Parathyroid adenoma (tissue), 2 donors: Measurements from ENCODE around the gene SH2D7.

ENCODE experiments used
- H2AFZ ChIP-seq: fragments of 300-600 bp; sonication (generic); one replicate; pipeline ENCODE4 v1.7.0; 2017; ENCODE audit warnings: antibody characterized with exemption, mild to moderate bottlenecking
- H3K27ac ChIP-seq: fragments of 300-600 bp; sonication (generic); one replicate; pipeline ENCODE4 v1.7.0; 2017
- H3K27me3 ChIP-seq: fragments of 300-600 bp; sonication (generic); one replicate; pipeline ENCODE4 v1.7.0; 2017; ENCODE audit warnings: low read length; ENCODE audit not compliant: control insufficient read depth, insufficient read depth
- H3K36me3 ChIP-seq: fragments of 300-600 bp; sonication (generic); one replicate; pipeline ENCODE4 v1.7.0; 2017; ENCODE audit warnings: low read length; ENCODE audit not compliant: control insufficient read depth, insufficient read depth
- H3K4me1 ChIP-seq: fragments of 300-600 bp; sonication (generic); one replicate; pipeline ENCODE4 v1.7.0; 2017; ENCODE audit warnings: control low read depth
- H3K4me2 ChIP-seq: fragments of 300-600 bp; sonication (generic); one replicate; pipeline ENCODE4 v1.7.0; 2017; ENCODE audit warnings: low read length
- H3K4me3 ChIP-seq: fragments of 300-600 bp; sonication (generic); one replicate; pipeline ENCODE4 v1.7.0; 2017; ENCODE audit warnings: low read depth, low read length
- H3K79me2 ChIP-seq: fragments of 300-600 bp; sonication (generic); one replicate; pipeline ENCODE4 v1.7.0; 2017; ENCODE audit warnings: control low read depth
- H3K9ac ChIP-seq: fragments of 300-600 bp; sonication (generic); one replicate; pipeline ENCODE4 v1.7.0; 2017; ENCODE audit warnings: mild to moderate bottlenecking
- H3K9me3 ChIP-seq: fragments of 300-600 bp; sonication (generic); one replicate; pipeline ENCODE4 v1.7.0; 2017; ENCODE audit warnings: low read length; ENCODE audit not compliant: control insufficient read depth
- CTCF ChIP-seq: fragments of 300-600 bp; sonication (generic); IDR thresholded peaks from one replicate; pipeline ENCODE4 v1.7.0; 2017; ENCODE audit warnings: antibody characterized with exemption, mild to moderate bottlenecking
- donor health status: primary hyperparathyroidism.

SH2D7 gene

GRCh38 chr15:78112551-78112950 is 20.2 kb downstream of the SH2D7 start:
- Histone ChIP-seq H3K4me3 (no peak overlapping the region), H3K4me1 (no peaks in the 10 kb centered on the region), H2AFZ (no peak overlapping the region), H3K4me2 (no peak overlapping the region), H3K9ac (no peak overlapping the region), H3K36me3 (no peaks in the 10 kb centered on the region), H3K79me2 (no peaks in the 10 kb centered on the region), H3K27ac (no peak overlapping the region), H3K9me3 (no peaks in the 10 kb centered on the region), H3K27me3 (no peaks in the 10 kb centered on the region)
- TF ChIP-seq CTCF = no peak

- Histone ChIP-seq H3K79me2 (no peaks in the 10 kb centered on the region), H3K4me1 (no peaks in the 10 kb centered on the region), H2AFZ (no peak overlapping the region), H3K4me3 (no peak overlapping the region), H3K4me2 (no peak overlapping the region), H3K9me3 (no peaks in the 10 kb centered on the region), H3K36me3 (no peaks in the 10 kb centered on the region), H3K9ac (no peak overlapping the region), H3K27me3 (no peaks in the 10 kb centered on the region), H3K27ac (no peak overlapping the region)
- no peak for TF ChIP-seq CTCF
These were observed 28.2 kb downstream of the SH2D7 start for GRCh38 chr15:78120523-78120922.

- TF ChIP-seq CTCF = no peak
- no peaks in the 10 kb centered on the region for H3K27me3 ChIP-seq
- no peak overlapping the region for H3K9ac ChIP-seq
- no peaks in the 10 kb centered on the region for H3K36me3 ChIP-seq
- H3K4me1 ChIP-seq = no peaks in the 10 kb centered on the region
- no peaks in the 10 kb centered on the region for H3K9me3 ChIP-seq
- no peaks in the 10 kb centered on the region for H3K79me2 ChIP-seq
- no peak overlapping the region for H3K4me3 ChIP-seq
- no peak overlapping the region for H2AFZ ChIP-seq
- no peak overlapping the region for H3K27ac ChIP-seq
- H3K4me2 ChIP-seq = no peak overlapping the region
These were observed 32.9 kb downstream of the SH2D7 start for GRCh38 chr15:78125267-78125666.

GRCh38 chr15:78127882-78128281 is 35.5 kb downstream of the SH2D7 start:
- no peak for TF ChIP-seq CTCF
- H3K36me3 ChIP-seq = no peaks in the 10 kb centered on the region
- no peaks in the 10 kb centered on the region for H3K79me2 ChIP-seq
- H3K27me3 ChIP-seq = no peaks in the 10 kb centered on the region
- no peak overlapping the region for H3K9ac ChIP-seq
- no peaks in the 10 kb centered on the region for H3K4me1 ChIP-seq
- H2AFZ ChIP-seq = no peak overlapping the region
- no peaks in the 10 kb centered on the region for H3K9me3 ChIP-seq
- H3K4me2 ChIP-seq = no peak overlapping the region
- H3K4me3 ChIP-seq = no peak overlapping the region
- no peak overlapping the region for H3K27ac ChIP-seq

- Histone ChIP-seq H3K36me3 (no peaks in the 10 kb centered on the region), H3K4me1 (no peaks in the 10 kb centered on the region), H3K27ac (no peak overlapping the region), H2AFZ (no peak overlapping the region), H3K9ac (no peak overlapping the region), H3K27me3 (no peaks in the 10 kb centered on the region), H3K4me2 (no peak overlapping the region), H3K79me2 (no peaks in the 10 kb centered on the region), H3K9me3 (no peaks in the 10 kb centered on the region), H3K4me3 (no peak overlapping the region)
- TF ChIP-seq CTCF = no peak
These were observed 36.9 kb downstream of the SH2D7 start for GRCh38 chr15:78129077-78129750.
